H1 (cell line): Measurements from ENCODE around the gene ULK1. TPM values are rescaled to one million over a fixed set of nuclear protein-coding genes. Genes with fewer than 3 reads are reported as not detected.

Source experiments
- CTCF ChIA-PET: fragments of 300-600 bp; sonication (Branson Sonifier 250); formaldehyde crosslinking; loops from one replicate; lab custom pipeline; 2021; ENCODE audit not compliant: partially characterized antibody; lab: Charles Lee
- POLR2A ChIA-PET: fragments of 300-600 bp; sonication (Branson Sonifier 250); formaldehyde crosslinking; loops from one replicate; lab custom pipeline; 2021; ENCODE audit warnings: inconsistent platforms; ENCODE audit not compliant: partially characterized antibody; lab: Charles Lee
- DNase-seq, 2 experiments: peaks; one replicate each; pipeline versions ENCODE4 v3.0.0 to v3.0.0-alpha.2; 2010 to 2022; ENCODE audit warnings: low spot score in 2 of 2, low read depth in 1 of 2, mixed read lengths in 1 of 2
- FAIRE-seq: peaks from 2 replicates; lab custom pipeline; 2011; peaks lifted over from hg19 to GRCh38; lab: Jason Lieb, UNC
- H2AFZ ChIP-seq: 2 replicates; pipeline ENCODE4 v1.8.1; 2012; ENCODE audit warnings: low read length, inconsistent platforms
- H2AK5ac ChIP-seq: 2 replicates; pipeline ENCODE4 v1.6.1; 2013; ENCODE audit warnings: low read depth, low read length
- H2BK120ac ChIP-seq: replicated peaks from 2 replicates; pipeline ENCODE3; 2013; ENCODE audit warnings: low read depth, low read length, inconsistent platforms
- H2BK12ac ChIP-seq: 2 replicates; pipeline ENCODE4 v1.6.1; 2013; ENCODE audit warnings: low read depth, low read length
- H2BK15ac ChIP-seq: 2 replicates; pipeline ENCODE4 v1.6.1; 2013; ENCODE audit warnings: low read length
- H2BK20ac ChIP-seq: 2 replicates; pipeline ENCODE4 v1.6.1; 2013; ENCODE audit warnings: low read length
- H2BK5ac ChIP-seq: 2 replicates; pipeline ENCODE4 v1.6.1; 2013; ENCODE audit warnings: low read depth, low read length
- H3K14ac ChIP-seq: 2 replicates; pipeline ENCODE4 v1.6.1; 2013; ENCODE audit warnings: inconsistent platforms; ENCODE audit not compliant: insufficient read length
- H3K18ac ChIP-seq: 2 replicates; pipeline ENCODE4 v1.6.1; 2013; ENCODE audit warnings: low read length; ENCODE audit errors: extremely low read depth
- H3K23ac ChIP-seq: 2 replicates; pipeline ENCODE4 v1.6.1; 2013; ENCODE audit warnings: inconsistent platforms; ENCODE audit not compliant: insufficient read length
- H3K23me2 ChIP-seq: 2 replicates; pipeline ENCODE4 v1.6.1; 2013; ENCODE audit warnings: low read depth, low read length
- H3K27ac ChIP-seq: 2 replicates; pipeline ENCODE4 v1.6.1; 2011; ENCODE audit warnings: low read depth, low read length, inconsistent platforms
- H3K27me3 ChIP-seq, 4 experiments: replicated peaks in 1 of 4; 1 replicate in 1 of 4; 2 replicates in 3 of 4; pipeline versions ENCODE4 v1.6.1 to v1.8.1; 2011 to 2013; ENCODE audit warnings: low read length in 3 of 4, mild to moderate bottlenecking in 3 of 4, inconsistent platforms in 2 of 4, mixed read lengths in 2 of 4, moderate library complexity in 1 of 4; ENCODE audit not compliant: control insufficient read depth in 3 of 4, insufficient read depth in 3 of 4; ENCODE audit errors: extremely low read depth in 1 of 4
- H3K36me3 ChIP-seq, 4 experiments: 2 replicates each; pipeline versions ENCODE4 v1.6.1 to v1.8.1; 2011 to 2013; ENCODE audit warnings: mild to moderate bottlenecking in 4 of 4, low read length in 3 of 4, moderate library complexity in 2 of 4, control low read depth in 1 of 4, inconsistent platforms in 1 of 4; ENCODE audit not compliant: insufficient read depth in 4 of 4, control insufficient read depth in 2 of 4
- H3K4ac ChIP-seq: replicated peaks from 2 replicates; pipeline ENCODE3; 2013; ENCODE audit warnings: low read length, low read depth, mixed read lengths, inconsistent platforms; ENCODE audit not compliant: insufficient read length
- H3K4me1 ChIP-seq, 4 experiments: replicated peaks in 1 of 4; 1 replicate in 1 of 4; 2 replicates in 3 of 4; pipeline versions ENCODE4 v1.6.1 to v1.8.1; 2011 to 2013; ENCODE audit warnings: low read length in 3 of 4, inconsistent platforms in 2 of 4, mixed read lengths in 1 of 4; ENCODE audit not compliant: insufficient read depth in 4 of 4, control insufficient read depth in 3 of 4
- H3K4me2 ChIP-seq, 2 experiments: 2 replicates each; pipeline versions ENCODE4 v1.6.1 to v1.8.1; 2011 to 2013; ENCODE audit warnings: low read depth in 2 of 2, low read length in 2 of 2, control low read depth in 1 of 2, inconsistent platforms in 1 of 2, mild to moderate bottlenecking in 1 of 2; ENCODE audit not compliant: insufficient read depth in 1 of 2
- H3K4me3 ChIP-seq, 4 experiments: fragments of 200-600, 300-600 bp in 1 of 4; sonication (generic), shearing (Covaris generic), sonication (Bioruptor Twin) in 1 of 4; 2 replicates each; pipeline versions ENCODE4 v1.5.1 to v1.8.1; 2011 to 2016; ENCODE audit warnings: low read length in 4 of 4, low read depth in 3 of 4, control low read depth in 2 of 4, inconsistent platforms in 2 of 4, mild to moderate bottlenecking in 2 of 4, mixed read lengths in 1 of 4, moderate library complexity in 1 of 4; ENCODE audit not compliant: insufficient read depth in 2 of 4; ENCODE audit errors: extremely low read depth in 1 of 4
- H3K56ac ChIP-seq: replicated peaks from 2 replicates; pipeline ENCODE3; 2013; ENCODE audit warnings: low read depth, mild to moderate bottlenecking, mixed read lengths, low read length, inconsistent platforms; ENCODE audit not compliant: insufficient read length
- H3K79me1 ChIP-seq: 2 replicates; pipeline ENCODE4 v1.6.1; 2013; ENCODE audit warnings: low read depth, low read length, control low read depth
- H3K79me2 ChIP-seq, 2 experiments: 2 replicates each; pipeline versions ENCODE4 v1.6.1 to v1.8.1; 2012 to 2013; ENCODE audit warnings: low read length in 2 of 2, mild to moderate bottlenecking in 2 of 2, inconsistent platforms in 1 of 2; ENCODE audit not compliant: insufficient read depth in 2 of 2, control insufficient read depth in 1 of 2
- H3K9ac ChIP-seq, 4 experiments: replicated peaks in 1 of 4; 1 replicate in 1 of 4; 2 replicates in 3 of 4; pipeline versions ENCODE4 v1.6.1 to v1.8.1; 2011 to 2013; ENCODE audit warnings: low read depth in 3 of 4, low read length in 3 of 4, control low read depth in 2 of 4, mild to moderate bottlenecking in 2 of 4, moderate library complexity in 2 of 4, inconsistent platforms in 1 of 4; ENCODE audit errors: extremely low read depth in 1 of 4
- H3K9me3 ChIP-seq, 2 experiments: 2 replicates each; pipeline versions ENCODE4 v1.6.1 to v1.8.1; 2012 to 2013; ENCODE audit warnings: mild to moderate bottlenecking in 2 of 2, moderate library complexity in 2 of 2, control low read depth in 1 of 2, inconsistent platforms in 1 of 2, low read depth in 1 of 2, low read length in 1 of 2, mixed read lengths in 1 of 2; ENCODE audit not compliant: insufficient read depth in 2 of 2
- H4K20me1 ChIP-seq, 2 experiments: replicated peaks in 1 of 2; 2 replicates each; pipeline versions ENCODE3 to v1.8.1; 2011 to 2013; ENCODE audit warnings: inconsistent platforms in 2 of 2, low read length in 2 of 2, mild to moderate bottlenecking in 1 of 2; ENCODE audit not compliant: insufficient read depth in 2 of 2, control insufficient read depth in 1 of 2
- H4K5ac ChIP-seq: 2 replicates; pipeline ENCODE4 v1.6.1; 2013; ENCODE audit warnings: low read length, low read depth, mixed read lengths, inconsistent platforms; ENCODE audit not compliant: insufficient read length
- H4K8ac ChIP-seq: 2 replicates; pipeline ENCODE4 v1.8.0; 2013; ENCODE audit warnings: mild to moderate bottlenecking, moderate library complexity, low read length, inconsistent platforms; ENCODE audit not compliant: insufficient read depth; ENCODE audit errors: extremely low read depth
- H4K91ac ChIP-seq: replicated peaks from 2 replicates; pipeline ENCODE3; 2013; ENCODE audit warnings: low read length, mixed read lengths, inconsistent platforms; ENCODE audit not compliant: insufficient read length
- EP300 ChIP-seq, 2 experiments: IDR thresholded peaks; 1 replicate in 1 of 2; 2 replicates in 1 of 2; pipeline ENCODE4 v1.6.1; 2011 to 2012; ENCODE audit warnings: low read depth in 2 of 2, low read length in 2 of 2, mild to moderate bottlenecking in 2 of 2, borderline replicate concordance in 1 of 2, inconsistent platforms in 1 of 2, moderate library complexity in 1 of 2
- FOSL1 ChIP-seq: IDR thresholded peaks from 2 replicates; pipeline ENCODE4 v1.6.1; 2011; ENCODE audit warnings: mild to moderate bottlenecking, low read depth, low read length, moderate library complexity; ENCODE audit not compliant: insufficient read depth
- HDAC6 ChIP-seq: IDR thresholded peaks from one replicate; pipeline ENCODE4 v1.7.1; 2012; ENCODE audit warnings: low read depth, mild to moderate bottlenecking, inconsistent platforms, low read length, moderate library complexity
- KDM4A ChIP-seq: IDR thresholded peaks from one replicate; pipeline ENCODE4 v1.7.1; 2012; ENCODE audit warnings: low read depth, mild to moderate bottlenecking, moderate library complexity, low read length, inconsistent platforms; ENCODE audit not compliant: severe bottlenecking
- PHF8 ChIP-seq: fragments of 200-600 bp; sonication (generic); conservative IDR thresholded peaks from 2 replicates; pipeline ENCODE4 v1.7.1; 2012; ENCODE audit warnings: low read depth, mild to moderate bottlenecking, inconsistent platforms, low read length, moderate library complexity
- POLR2AphosphoS5 ChIP-seq: IDR thresholded peaks from 2 replicates; pipeline ENCODE4 v1.6.1; 2011; ENCODE audit warnings: low read depth, low read length
- POU5F1 ChIP-seq: IDR thresholded peaks from 2 replicates; pipeline ENCODE4 v1.6.1; 2011; ENCODE audit warnings: low read depth, mild to moderate bottlenecking, low read length, moderate library complexity
- TCF12 ChIP-seq: IDR thresholded peaks from 2 replicates; pipeline ENCODE4 v1.6.1; 2011; ENCODE audit warnings: low read depth, mild to moderate bottlenecking, low read length
- WGBS, 2 experiments: shearing (Covaris generic) in 1 of 2; methylation state at CpG; one replicate each; pipeline versions ENCODE4 v1.1.6 to v1.1.7; 2013 to 2015; ENCODE audit warnings: low lambda C conversion rate in 2 of 2, mixed read lengths in 2 of 2, inconsistent platforms in 1 of 2, low coverage in 1 of 2, missing lambda C conversion rate in 1 of 2; ENCODE audit not compliant: insufficient replicate concordance in 2 of 2, insufficient coverage in 1 of 2, insufficient read length in 1 of 2; ENCODE audit errors: extremely low coverage in 1 of 2, missing lambda C conversion rate in 1 of 2; 5-methylcytosine and 5-hydroxymethylcytosine counted together
- polyA plus RNA-seq, 7 experiments: library from polyadenylated mRNA; depleted of rRNA in 3 of 7; stranded (reverse) in 5 of 7; unstranded in 2 of 7; fragments of >200 nt in 5 of 7; fragments of 200-250 nt in 2 of 7; gene quantifications; 1 replicate in 5 of 7; 2 replicates in 1 of 7; 4 replicates in 1 of 7; pipeline versions ENCODE4 v1.2.1 to v1.2.3, GENCODE V29; 2011 to 2013; ENCODE audit warnings: missing spikeins in 2 of 7, mixed read lengths in 2 of 7
- total RNA-seq: library from RNA; stranded (reverse); fragmentation: NEBNext Ultra II Directional; extraction: Animal tissue kit (Norgen Biotek cat#: 25700); gene quantifications from 2 replicates; pipeline ENCODE4 v1.2.1, GENCODE V29; 2021

The ULK1 gene
- total and polyA plus RNA-seq, 2 of the 8 experiments (the other 6 are each of a cell fraction or from before 2014, with no cell fraction given), result 13.0 to 44.1 TPM

DNA sequence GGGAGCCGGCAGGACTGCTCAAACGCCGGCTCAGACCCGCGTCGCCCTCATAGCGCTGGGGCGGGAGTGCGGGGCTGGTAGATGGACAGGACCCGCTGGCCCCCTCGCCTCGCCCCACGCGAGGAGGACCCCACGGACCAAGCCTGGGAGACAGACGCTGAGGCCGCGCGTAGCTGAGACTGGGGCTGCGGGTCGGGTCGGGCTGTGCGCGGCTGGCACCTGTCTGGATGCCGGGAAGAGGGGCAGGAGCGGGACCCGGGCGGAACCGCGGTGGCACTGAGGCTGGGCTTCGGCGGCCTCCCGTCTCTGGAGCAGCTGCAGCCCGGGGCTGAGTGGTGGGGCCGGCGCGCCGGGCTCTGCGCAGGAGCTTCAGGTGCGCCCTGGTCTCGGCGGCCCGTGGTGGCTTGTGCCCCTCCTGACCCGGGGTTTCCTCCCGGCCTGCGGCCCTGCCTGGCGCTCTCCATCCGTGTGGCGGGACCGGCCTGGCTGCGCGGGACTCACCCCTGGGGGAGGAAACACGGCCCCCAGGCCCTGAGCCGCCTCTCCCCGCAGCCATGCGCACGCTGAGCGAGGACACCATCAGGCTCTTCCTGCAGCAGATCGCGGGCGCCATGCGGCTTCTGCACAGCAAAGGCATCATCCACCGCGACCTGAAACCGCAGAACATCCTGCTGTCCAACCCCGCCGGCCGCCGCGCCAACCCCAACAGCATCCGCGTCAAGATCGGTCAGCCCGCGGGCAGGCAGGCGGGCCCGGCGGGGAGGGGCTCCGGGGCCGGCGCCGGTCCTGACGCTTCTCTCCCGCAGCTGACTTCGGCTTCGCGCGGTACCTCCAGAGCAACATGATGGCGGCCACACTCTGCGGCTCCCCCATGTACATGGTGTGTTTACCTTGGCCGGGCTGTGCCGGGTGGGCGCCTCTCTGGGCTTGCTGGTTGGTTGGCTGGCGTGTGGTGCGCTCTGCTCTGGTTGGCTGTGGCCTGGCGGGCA, 14.0 kb downstream of the ULK1 start:
- H2AFZ ChIP-seq, result no peak overlapping the region
- ChIA-PET CTCF (no interaction called here), POLR2A (interaction anchor here (0.9 to 6.5 kb wide), 3 partner anchors 13 to 53 kb away, joined by 3 to 27 read pairs (median 6); no protein-coding TSS in a partner anchor)
- H3K27me3 ChIP-seq, result no peaks in the 10 kb centered on the region
- H3K79me1 ChIP-seq, result peaks cover 5% of the 10 kb centered on the region; the same call in 1 of the 2 replicates
- no peaks in the 10 kb centered on the region for H3K4me1 ChIP-seq
- FAIRE-seq (no peak), DNase-seq (no peak)
- H3K14ac ChIP-seq, result no peak overlapping the region
- H3K56ac ChIP-seq, result no peak overlapping the region
- H3K79me2 ChIP-seq, result peaks cover 0 to 9% of the 10 kb centered on the region in 2 experiments; a peak in 1 of 4 replicates
- H2BK20ac ChIP-seq, result no peak overlapping the region
- H2BK15ac ChIP-seq, result no peak overlapping the region
- no peak overlapping the region for H3K4me2 ChIP-seq
- H3K23me2 ChIP-seq, result no peaks in the 10 kb centered on the region
- H3K9ac ChIP-seq, result no peak overlapping the region
- no peak overlapping the region for H2BK5ac ChIP-seq
- no peak overlapping the region for H3K18ac ChIP-seq
- no peak overlapping the region for H3K23ac ChIP-seq
- H4K91ac ChIP-seq, result no peak overlapping the region
- WGBS, 2 experiments, result 93% methylated on average over 53 of the region's 96 CpGs; no CpG with 5 or more reads in 1 of the 2 experiments
- H2BK120ac ChIP-seq, result no peak overlapping the region
- H3K4me3 ChIP-seq, result no peak overlapping the region
- H2AK5ac ChIP-seq, result no peak overlapping the region
- H3K9me3 ChIP-seq, result no peaks in the 10 kb centered on the region
- H4K5ac ChIP-seq, result no peak overlapping the region
- no peak overlapping the region for H3K4ac ChIP-seq
- H4K20me1 ChIP-seq, result peaks cover 8 to 12% of the 10 kb centered on the region in 2 experiments
- no peak overlapping the region for H3K27ac ChIP-seq
- peak overlapping the region; percentile 79; the same call in 1 of the 2 replicates for H4K8ac ChIP-seq
- no peak overlapping the region for H2BK12ac ChIP-seq
- H3K36me3 ChIP-seq, result peaks cover 4 to 47% (median 20%) of the 10 kb centered on the region in 4 experiments; a peak in 6 of 8 replicates
- no peak for TF ChIP-seq FOSL1
- no peak for TF ChIP-seq KDM4A
- no peak for TF ChIP-seq EP300 (IDR thresholded peaks at IDR 0.05; ENCODE audit: borderline replicate concordance in 1 of 2, low read depth in 2 of 2, low read length in 2 of 2)
- TF ChIP-seq POU5F1, result no peak
- no peak for TF ChIP-seq POLR2AphosphoS5
- no peak for TF ChIP-seq PHF8
- TF ChIP-seq HDAC6, result no peak
- TF ChIP-seq TCF12, result no peak
